BJ (cell line): ENCODE data around the gene GPR12. TPM values are rescaled to one million over a fixed set of nuclear protein-coding genes. Genes with fewer than 3 reads are reported as not detected.
"Not testable (repeated sequence)": the region's sequence is repeated elsewhere in the genome, so short reads cannot be mapped to it uniquely, and the experiment has no call there.

Source experiments
- CTCF ChIA-PET: fragments of 350-600 bp; formaldehyde crosslinking; extraction: SDS; loops from one replicate; lab custom pipeline; 2021; ENCODE audit warnings: antibody characterized with exemption, inconsistent platforms; lab: Yijun Ruan, JAX
- POLR2A ChIA-PET: fragments of 300-600 bp; sonication (Branson Sonifier 250); formaldehyde crosslinking; extraction: SDS; loops from one replicate; lab custom pipeline; 2021; ENCODE audit warnings: antibody characterized with exemption; lab: Charles Lee
- DNase-seq: peaks from one replicate; pipeline ENCODE4 v3.0.0-alpha.2; 2011; ENCODE audit warnings: low read depth
- H3K27me3 ChIP-seq: 2 replicates; pipeline ENCODE4 v1.6.0; 2011; ENCODE audit warnings: low read length; ENCODE audit not compliant: control insufficient read depth, insufficient read depth
- H3K36me3 ChIP-seq: 2 replicates; pipeline ENCODE4 v1.5.1; 2011; ENCODE audit warnings: low read length; ENCODE audit not compliant: control insufficient read depth, insufficient read depth
- H3K4me3 ChIP-seq: 2 replicates; pipeline ENCODE4 v1.5.1; 2011; ENCODE audit warnings: low read depth, mild to moderate bottlenecking, control low read depth, low read length
- CTCF ChIP-seq: IDR thresholded peaks from 2 replicates; pipeline ENCODE4 v1.5.1; 2011; ENCODE audit warnings: low read depth, mild to moderate bottlenecking, control low read depth, inconsistent platforms, low read length, moderate library complexity; ENCODE audit not compliant: insufficient read depth
- polyA plus RNA-seq: library from polyadenylated mRNA; depleted of rRNA; stranded (reverse); fragments of >200 nt; gene quantifications from 2 replicates; pipeline ENCODE4 v1.2.3, GENCODE V29; 2011

Gene GPR12
- polyA plus RNA-seq, 1 experiment: not detected

- H3K4me3 ChIP-seq: no peak overlapping the region
- ChIA-PET POLR2A (no interaction called here), CTCF (interaction anchor here (1.4 to 1.8 kb wide), 2 partner anchors 19 to 21 kb away, joined by 5 read pairs; no protein-coding TSS in a partner anchor)
- 0 out of 2 replicates have a peak, but pooled peaks cover 2% of the 10 kb centered on the region for H3K27me3 ChIP-seq
- no peak for DNase-seq
- no peaks in the 10 kb centered on the region for H3K36me3 ChIP-seq
- no peak for TF ChIP-seq CTCF
Measured at GRCh38 chr13:26727633-26728032, 33.0 kb downstream of the GPR12 start.

- Histone ChIP-seq H3K27me3 (0 out of 2 replicates have a peak, but pooled peaks cover 2% of the 10 kb centered on the region), H3K4me3 (no peak overlapping the region), H3K36me3 (no peaks in the 10 kb centered on the region)
- CTCF ChIA-PET: interaction anchor here (0.8 to 1.8 kb wide), 4 partner anchors 9 to 29 kb away, joined by 3 to 5 read pairs (median 4); no protein-coding TSS in a partner anchor
- no peak for TF ChIP-seq CTCF
- no peak for DNase-seq
- POLR2A ChIA-PET: no interaction called here
Measured at GRCh38 chr13:26727122-26727521, 33.5 kb downstream of the GPR12 start.

- POLR2A ChIA-PET: no interaction called here
- CTCF ChIA-PET: interaction anchor here (0.8 to 1.8 kb wide), 4 partner anchors 9 to 28 kb away, joined by 3 to 5 read pairs (median 4); no protein-coding TSS in a partner anchor
Measured at GRCh38 chr13:26726684-26727083, 33.9 kb downstream of the GPR12 start.

GRCh38 chr13:26723620-26724019 lies 37.0 kb downstream of the GPR12 start:
- DNase-seq, H3K36me3 ChIP-seq, H3K4me3 ChIP-seq, CTCF ChIA-PET, H3K27me3 ChIP-seq, POLR2A ChIA-PET: not testable (repeated sequence)

More at GRCh38 chr13:26726684-26727083, 33.9 kb downstream of the GPR12 start:
- DNase-seq: no peak
- Histone ChIP-seq H3K4me3 (no peak overlapping the region), H3K27me3 (0 out of 2 replicates have a peak, but pooled peaks cover 2% of the 10 kb centered on the region), H3K36me3 (no peaks in the 10 kb centered on the region)
- TF ChIP-seq CTCF: no peak

- Histone ChIP-seq H3K4me3 (no peak overlapping the region), H3K27me3 (peaks cover 4% of the 10 kb centered on the region; the same call in 1 of the 2 replicates), H3K36me3 (no peaks in the 10 kb centered on the region)
- ChIA-PET CTCF (no interaction called here), POLR2A (interaction anchor here (0.6 kb wide), 1 partner anchor 9 kb away, joined by 3 read pairs; no protein-coding TSS in a partner anchor)
- DNase-seq: no peak
- TF ChIP-seq CTCF: no peak
Measured at GRCh38 chr13:26722321-26722720, 38.3 kb downstream of the GPR12 start.
